ENCODE measurements around the gene RTKN2. TPM values are rescaled to one million over a fixed set of nuclear protein-coding genes. Genes with fewer than 3 reads are reported as not detected.
"Not testable (repeated sequence)": the region's sequence is repeated elsewhere in the genome, so short reads cannot be mapped to it uniquely, and the experiment has no call there.

Gene RTKN2
- total RNA-seq, 4 donors from 2014 or later = 4.9 to 10.8 (median 9.7) TPM

- Histone ChIP-seq H3K4me1 (no peaks in the 10 kb centered on the region), H3K4me3 (no peak overlapping the region), H3K27me3 (peaks cover 0 to 3% (median 0%) of the 10 kb centered on the region in 4 donors), H3K36me3 (no peaks in the 10 kb centered on the region), H3K27ac (no peak overlapping the region), H3K9me3 (no peaks in the 10 kb centered on the region)
- TF ChIP-seq POLR2A (IDR thresholded peaks at IDR 0.05) (no peak), CTCF (IDR thresholded peaks at IDR 0.05) (no peak)
- intact Hi-C loops (cut with DNase I) = no loop called here
- DNase-seq = no peak
Measured at GRCh38 chr10:62284221-62284620, 15.6 kb upstream of the RTKN2 start.

- H3K27ac ChIP-seq; DNase-seq; H3K4me3 ChIP-seq; intact Hi-C loops (cut with DNase I); H3K27me3 ChIP-seq; H3K4me1 ChIP-seq; H3K36me3 ChIP-seq; H3K9me3 ChIP-seq: not testable (repeated sequence)
- 91 to 95% methylated on average over 14 to 24 of the region's 24 CpGs for WGBS, 2 donors
Measured at GRCh38 chr10:62281348-62281747, 12.7 kb upstream of the RTKN2 start.

- H3K27me3 ChIP-seq; H3K27ac ChIP-seq; H3K4me1 ChIP-seq; H3K36me3 ChIP-seq; DNase-seq; H3K4me3 ChIP-seq; H3K9me3 ChIP-seq; intact Hi-C loops (cut with DNase I): not testable (repeated sequence)
- WGBS, 2 donors = 100% methylated on average over 1 of the region's 28 CpGs; no CpG with 5 or more reads in 1 of the 2 donors
Measured at GRCh38 chr10:62280392-62280791, 11.7 kb upstream of the RTKN2 start.

GRCh38 chr10:62278441-62278910 lies 9.8 kb upstream of the RTKN2 start:
- no peak for DNase-seq
- no peaks in the 10 kb centered on the region for H3K27me3 ChIP-seq
- no peaks in the 10 kb centered on the region for H3K9me3 ChIP-seq
- 17 to 46% methylated on average over 2 of the region's 2 CpGs for WGBS, 2 donors
- no peaks in the 10 kb centered on the region for H3K4me1 ChIP-seq
- no peak overlapping the region for H3K27ac ChIP-seq
- no peak for TF ChIP-seq POLR2A (IDR thresholded peaks at IDR 0.05)
- TF ChIP-seq CTCF (IDR thresholded peaks at IDR 0.05) = no peak
- no peak overlapping the region for H3K4me3 ChIP-seq
- intact Hi-C loops (cut with DNase I) = no loop called here
- no peaks in the 10 kb centered on the region for H3K36me3 ChIP-seq

- H3K4me3 ChIP-seq = no peak overlapping the region
Measured at GRCh38 chr10:62277971-62278370, 9.3 kb upstream of the RTKN2 start.

GRCh38 chr10:62270020-62270419 lies 1.4 kb upstream of the RTKN2 start:
- peaks cover 10 to 38% (median 13%) of the 10 kb centered on the region in 3 donors for H3K4me1 ChIP-seq
- no peak for DNase-seq
- peaks cover 0 to 24% (median 0%) of the 10 kb centered on the region in 4 donors for H3K27me3 ChIP-seq
- TF ChIP-seq CTCF (IDR thresholded peaks at IDR 0.05) = no peak
- no peak for TF ChIP-seq POLR2A (IDR thresholded peaks at IDR 0.05)
- intact Hi-C loops (cut with DNase I) = no loop called here
- no peaks in the 10 kb centered on the region for H3K36me3 ChIP-seq
- H3K9me3 ChIP-seq = no peaks in the 10 kb centered on the region
- H3K4me3 ChIP-seq = no peak overlapping the region
- 78 to 89% methylated on average over 4 of the region's 4 CpGs for WGBS, 2 donors
- H3K27ac ChIP-seq = no peak overlapping the region

More at GRCh38 chr10:62277971-62278370, 9.3 kb upstream of the RTKN2 start:
- no peak for DNase-seq
- TF ChIP-seq CTCF (IDR thresholded peaks at IDR 0.05) = no peak
- TF ChIP-seq POLR2A (IDR thresholded peaks at IDR 0.05) = no peak
- Histone ChIP-seq H3K27ac (no peak overlapping the region), H3K9me3 (no peaks in the 10 kb centered on the region), H3K27me3 (no peaks in the 10 kb centered on the region), H3K36me3 (no peaks in the 10 kb centered on the region), H3K4me1 (no peaks in the 10 kb centered on the region)
- intact Hi-C loops (cut with DNase I) = no loop called here
- WGBS, 2 donors = 71 to 73% methylated on average over 1 of the region's 1 CpG

All from esophagus squamous epithelium (tissue), 5 donors.